GM12878 (cell line): ENCODE data around the gene NDUFV3. TPM values are rescaled to one million over a fixed set of nuclear protein-coding genes. Genes with fewer than 3 reads are reported as not detected.
"Not testable (repeated sequence)": the region's sequence is repeated elsewhere in the genome, so short reads cannot be mapped to it uniquely, and the experiment has no call there.

Source experiments
- ATAC-seq: fragments of 200-7000 bp; cut with Tn5 transposase; 3 replicates; pipeline ENCODE4 v1.9.1; 2020; ENCODE audit warnings: mild to moderate bottlenecking, moderate library complexity
- BruUV-seq: library from RNA; stranded (reverse); fragments of 400-500 nt; replicated peaks from 2 replicates; lab custom pipeline; 2021; lab: Mats Ljungman, UMichigan
- CTCF ChIA-PET: fragments of 300-600 bp; sonication (Branson Sonifier 250); formaldehyde crosslinking; extraction: SDS; loops from one replicate; lab custom pipeline; 2021; ENCODE audit warnings: inconsistent platforms; lab: Yijun Ruan, JAX
- POLR2A ChIA-PET: fragments of 350-600 bp; formaldehyde crosslinking; extraction: SDS; loops from one replicate; lab custom pipeline; 2021; ENCODE audit warnings: inconsistent platforms; lab: Charles Lee
- RAD21 ChIA-PET: fragments of 300-600 bp; sonication (Branson Sonifier 250); formaldehyde crosslinking; loops from one replicate; lab custom pipeline; 2023; ENCODE audit warnings: antibody characterized with exemption; ENCODE audit not compliant: unreplicated experiment; lab: Charles Lee
- SMC1A ChIA-PET: fragments of 300-600 bp; sonication (Branson Sonifier 250); formaldehyde crosslinking; loops from one replicate; lab custom pipeline; 2023; ENCODE audit not compliant: unreplicated experiment, uncharacterized antibody; lab: Charles Lee
- DNase-seq: peaks from one replicate; pipeline ENCODE4 v3.0.0-alpha.2; 2011; ENCODE audit warnings: low read depth, low spot score
- FAIRE-seq: peaks from 3 replicates; lab custom pipeline; 2011; peaks lifted over from hg19 to GRCh38; lab: Jason Lieb, UNC
- H2AFZ ChIP-seq: 2 replicates; pipeline ENCODE4 v1.6.0; 2011; ENCODE audit warnings: low read depth, low read length, control low read depth; ENCODE audit not compliant: control insufficient read depth
- H3K27ac ChIP-seq: 2 replicates; pipeline ENCODE4 v1.5.1; 2011; ENCODE audit warnings: control low read depth; ENCODE audit not compliant: control insufficient read depth, insufficient read depth
- H3K27me3 ChIP-seq, 2 experiments: replicated peaks in 1 of 2; 2 replicates each; pipeline versions ENCODE4 v1.6.0 to v1.6.1; 2011; ENCODE audit warnings: low read length in 1 of 2; ENCODE audit not compliant: control insufficient read depth in 2 of 2, insufficient read depth in 2 of 2
- H3K36me3 ChIP-seq, 2 experiments: 2 replicates each; pipeline ENCODE4 v1.5.1; 2011; ENCODE audit warnings: low read length in 1 of 2; ENCODE audit not compliant: control insufficient read depth in 2 of 2, insufficient read depth in 2 of 2
- H3K4me1 ChIP-seq: 2 replicates; pipeline ENCODE4 v1.6.1; 2011; ENCODE audit warnings: mild to moderate bottlenecking, low read length, moderate library complexity, mixed read lengths; ENCODE audit not compliant: control insufficient read depth, insufficient read depth
- H3K4me2 ChIP-seq: 2 replicates; pipeline ENCODE4 v1.6.0; 2011; ENCODE audit warnings: control low read depth; ENCODE audit not compliant: control insufficient read depth, insufficient read depth
- H3K4me3 ChIP-seq: fragments of 200-600 bp; sonication (generic); 2 replicates; pipeline ENCODE4 v1.5.1; 2016
- H3K79me2 ChIP-seq: 2 replicates; pipeline ENCODE4 v1.6.0; 2011; ENCODE audit warnings: low read length; ENCODE audit not compliant: control insufficient read depth, insufficient read depth
- H3K9ac ChIP-seq: 2 replicates; pipeline ENCODE4 v1.8.0; 2011; ENCODE audit warnings: low read length, control low read depth, mixed read lengths; ENCODE audit not compliant: control insufficient read depth, insufficient read depth
- H3K9me3 ChIP-seq: replicated peaks from 3 replicates; pipeline ENCODE4 v1.5.1; 2011; ENCODE audit warnings: mild to moderate bottlenecking, low read length; ENCODE audit not compliant: control insufficient read depth, insufficient read depth
- H4K20me1 ChIP-seq: 2 replicates; pipeline ENCODE4 v1.6.0; 2011; ENCODE audit not compliant: control insufficient read depth, insufficient read depth
- FOXK2 ChIP-seq: fragments of 450-650 bp; IDR thresholded peaks from 2 replicates; pipeline ENCODE4 v1.6.1; 2017; ENCODE audit warnings: mild to moderate bottlenecking, moderate library complexity
- MEF2B ChIP-seq: fragments of 450-650 bp; IDR thresholded peaks from 2 replicates; pipeline ENCODE4 v1.6.1; 2018; ENCODE audit warnings: mild to moderate bottlenecking, moderate library complexity; ENCODE audit not compliant: partially characterized antibody, poor library complexity, severe bottlenecking
- ZNF622 ChIP-seq: fragments of 450-650 bp; IDR thresholded peaks from 2 replicates; pipeline ENCODE4 v1.6.1; 2017; ENCODE audit warnings: mild to moderate bottlenecking, inconsistent platforms
- WGBS: methylation state at CpG from one replicate; pipeline ENCODE4 v1.1.6; 2016; ENCODE audit warnings: low lambda C conversion rate; ENCODE audit not compliant: insufficient replicate concordance, insufficient coverage; ENCODE audit errors: missing lambda C conversion rate; 5-methylcytosine and 5-hydroxymethylcytosine counted together
- in situ Hi-C: fragments of 300-500 bp; cut with MboI; formaldehyde crosslinking; loops from 9 replicates; pipeline ENCODE4 v1.14.3; 2018; ENCODE audit warnings: mixed read lengths
- intact Hi-C: fragments of 100-400 bp; cut with micrococcal nuclease; formaldehyde crosslinking; loops from one replicate; pipeline ENCODE4 v1.14.2; 2022; ENCODE audit not compliant: unreplicated experiment
- polyA plus RNA-seq, 11 experiments: library from polyadenylated mRNA; depleted of rRNA in 4 of 11; unstranded in 6 of 11; stranded (reverse) in 5 of 11; fragments of >200 nt; fragmentation: Nextera tagmentation in 4 of 11; fragmentation: Illumina TruSeq in 1 of 11; extraction: Ambion mirVana in 4 of 11; extraction: Trizol in 1 of 11; gene quantifications; 1 replicate in 1 of 11; 2 replicates in 10 of 11; pipeline versions ENCODE4 v1.2.1 to v1.2.3, GENCODE V29; 2011 to 2016; ENCODE audit warnings: inconsistent platforms in 2 of 11, missing spikeins in 2 of 11, low read depth in 1 of 11
- total RNA-seq, 4 experiments: library from RNA; depleted of rRNA in 3 of 4; stranded (reverse); fragments of >200 nt in 3 of 4; fragmentation: Illumina TruSeq in 1 of 4; extraction: Trizol in 1 of 4; gene quantifications; 2 replicates each; pipeline versions ENCODE4 v1.2.1 to v1.2.3, GENCODE V29; 2013 to 2021
- TF ChIP-seq, protein P1 (sequence below): fragments of 450-650 bp; formaldehyde crosslinking; IDR thresholded peaks from 2 replicates; pipeline ENCODE4 v1.5.0; 2022; ENCODE audit warnings: mild to moderate bottlenecking, missing genetic modification characterization
- TF ChIP-seq, protein P2 (sequence below): IDR thresholded peaks from 2 replicates; pipeline ENCODE4 v1.6.1; 2012; ENCODE audit warnings: improper control_type of control experiment, low read depth, low read length; ENCODE audit not compliant: insufficient replicate concordance

NDUFV3 gene
- total and polyA plus RNA-seq, 10 of the 15 experiments (the other 5 are each of a cell fraction or from before 2014, with no cell fraction given), result 7.0 to 44.7 (median 29.9) TPM

DNA sequence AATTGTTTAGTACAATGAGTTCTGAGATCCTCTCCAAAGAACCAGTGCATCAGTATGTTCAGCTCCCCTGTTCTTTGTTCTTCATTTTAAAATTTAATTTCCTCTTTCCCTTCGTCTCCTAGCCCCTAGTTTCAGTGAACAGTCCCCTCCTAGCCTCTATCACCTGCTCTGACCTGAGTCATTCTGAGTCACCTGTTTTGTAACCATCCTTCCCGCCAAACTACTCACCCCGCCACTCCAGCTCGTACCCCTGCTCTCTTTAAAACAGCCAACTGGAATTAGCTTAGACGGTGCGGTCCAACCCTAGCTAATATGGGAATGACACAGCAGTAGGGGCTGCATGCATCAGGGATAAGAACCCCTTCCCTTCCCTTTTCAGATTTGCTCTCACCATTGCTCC lies 49.1 kb downstream of the NDUFV3 start (continued):
- TF ChIP-seq, protein P1, sequence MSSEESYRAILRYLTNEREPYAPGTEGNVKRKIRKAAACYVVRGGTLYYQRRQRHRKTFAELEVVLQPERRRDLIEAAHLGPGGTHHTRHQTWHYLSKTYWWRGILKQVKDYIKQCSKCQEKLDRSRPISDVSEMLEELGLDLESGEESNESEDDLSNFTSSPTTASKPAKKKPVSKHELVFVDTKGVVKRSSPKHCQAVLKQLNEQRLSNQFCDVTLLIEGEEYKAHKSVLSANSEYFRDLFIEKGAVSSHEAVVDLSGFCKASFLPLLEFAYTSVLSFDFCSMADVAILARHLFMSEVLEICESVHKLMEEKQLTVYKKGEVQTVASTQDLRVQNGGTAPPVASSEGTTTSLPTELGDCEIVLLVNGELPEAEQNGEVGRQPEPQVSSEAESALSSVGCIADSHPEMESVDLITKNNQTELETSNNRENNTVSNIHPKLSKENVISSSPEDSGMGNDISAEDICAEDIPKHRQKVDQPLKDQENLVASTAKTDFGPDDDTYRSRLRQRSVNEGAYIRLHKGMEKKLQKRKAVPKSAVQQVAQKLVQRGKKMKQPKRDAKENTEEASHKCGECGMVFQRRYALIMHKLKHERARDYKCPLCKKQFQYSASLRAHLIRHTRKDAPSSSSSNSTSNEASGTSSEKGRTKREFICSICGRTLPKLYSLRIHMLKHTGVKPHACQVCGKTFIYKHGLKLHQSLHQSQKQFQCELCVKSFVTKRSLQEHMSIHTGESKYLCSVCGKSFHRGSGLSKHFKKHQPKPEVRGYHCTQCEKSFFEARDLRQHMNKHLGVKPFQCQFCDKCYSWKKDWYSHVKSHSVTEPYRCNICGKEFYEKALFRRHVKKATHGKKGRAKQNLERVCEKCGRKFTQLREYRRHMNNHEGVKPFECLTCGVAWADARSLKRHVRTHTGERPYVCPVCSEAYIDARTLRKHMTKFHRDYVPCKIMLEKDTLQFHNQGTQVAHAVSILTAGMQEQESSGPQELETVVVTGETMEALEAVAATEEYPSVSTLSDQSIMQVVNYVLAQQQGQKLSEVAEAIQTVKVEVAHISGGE (CRISPR knock-in tag), result no peak
- TF ChIP-seq ZNF622, result no peak
- TF ChIP-seq FOXK2, result no peak
- TF ChIP-seq MEF2B, result no peak
- TF ChIP-seq, protein P2, sequence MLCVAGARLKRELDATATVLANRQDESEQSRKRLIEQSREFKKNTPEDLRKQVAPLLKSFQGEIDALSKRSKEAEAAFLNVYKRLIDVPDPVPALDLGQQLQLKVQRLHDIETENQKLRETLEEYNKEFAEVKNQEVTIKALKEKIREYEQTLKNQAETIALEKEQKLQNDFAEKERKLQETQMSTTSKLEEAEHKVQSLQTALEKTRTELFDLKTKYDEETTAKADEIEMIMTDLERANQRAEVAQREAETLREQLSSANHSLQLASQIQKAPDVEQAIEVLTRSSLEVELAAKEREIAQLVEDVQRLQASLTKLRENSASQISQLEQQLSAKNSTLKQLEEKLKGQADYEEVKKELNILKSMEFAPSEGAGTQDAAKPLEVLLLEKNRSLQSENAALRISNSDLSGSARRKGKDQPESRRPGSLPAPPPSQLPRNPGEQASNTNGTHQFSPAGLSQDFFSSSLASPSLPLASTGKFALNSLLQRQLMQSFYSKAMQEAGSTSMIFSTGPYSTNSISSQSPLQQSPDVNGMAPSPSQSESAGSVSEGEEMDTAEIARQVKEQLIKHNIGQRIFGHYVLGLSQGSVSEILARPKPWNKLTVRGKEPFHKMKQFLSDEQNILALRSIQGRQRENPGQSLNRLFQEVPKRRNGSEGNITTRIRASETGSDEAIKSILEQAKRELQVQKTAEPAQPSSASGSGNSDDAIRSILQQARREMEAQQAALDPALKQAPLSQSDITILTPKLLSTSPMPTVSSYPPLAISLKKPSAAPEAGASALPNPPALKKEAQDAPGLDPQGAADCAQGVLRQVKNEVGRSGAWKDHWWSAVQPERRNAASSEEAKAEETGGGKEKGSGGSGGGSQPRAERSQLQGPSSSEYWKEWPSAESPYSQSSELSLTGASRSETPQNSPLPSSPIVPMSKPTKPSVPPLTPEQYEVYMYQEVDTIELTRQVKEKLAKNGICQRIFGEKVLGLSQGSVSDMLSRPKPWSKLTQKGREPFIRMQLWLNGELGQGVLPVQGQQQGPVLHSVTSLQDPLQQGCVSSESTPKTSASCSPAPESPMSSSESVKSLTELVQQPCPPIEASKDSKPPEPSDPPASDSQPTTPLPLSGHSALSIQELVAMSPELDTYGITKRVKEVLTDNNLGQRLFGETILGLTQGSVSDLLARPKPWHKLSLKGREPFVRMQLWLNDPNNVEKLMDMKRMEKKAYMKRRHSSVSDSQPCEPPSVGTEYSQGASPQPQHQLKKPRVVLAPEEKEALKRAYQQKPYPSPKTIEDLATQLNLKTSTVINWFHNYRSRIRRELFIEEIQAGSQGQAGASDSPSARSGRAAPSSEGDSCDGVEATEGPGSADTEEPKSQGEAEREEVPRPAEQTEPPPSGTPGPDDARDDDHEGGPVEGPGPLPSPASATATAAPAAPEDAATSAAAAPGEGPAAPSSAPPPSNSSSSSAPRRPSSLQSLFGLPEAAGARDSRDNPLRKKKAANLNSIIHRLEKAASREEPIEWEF, result no peak

DNA sequence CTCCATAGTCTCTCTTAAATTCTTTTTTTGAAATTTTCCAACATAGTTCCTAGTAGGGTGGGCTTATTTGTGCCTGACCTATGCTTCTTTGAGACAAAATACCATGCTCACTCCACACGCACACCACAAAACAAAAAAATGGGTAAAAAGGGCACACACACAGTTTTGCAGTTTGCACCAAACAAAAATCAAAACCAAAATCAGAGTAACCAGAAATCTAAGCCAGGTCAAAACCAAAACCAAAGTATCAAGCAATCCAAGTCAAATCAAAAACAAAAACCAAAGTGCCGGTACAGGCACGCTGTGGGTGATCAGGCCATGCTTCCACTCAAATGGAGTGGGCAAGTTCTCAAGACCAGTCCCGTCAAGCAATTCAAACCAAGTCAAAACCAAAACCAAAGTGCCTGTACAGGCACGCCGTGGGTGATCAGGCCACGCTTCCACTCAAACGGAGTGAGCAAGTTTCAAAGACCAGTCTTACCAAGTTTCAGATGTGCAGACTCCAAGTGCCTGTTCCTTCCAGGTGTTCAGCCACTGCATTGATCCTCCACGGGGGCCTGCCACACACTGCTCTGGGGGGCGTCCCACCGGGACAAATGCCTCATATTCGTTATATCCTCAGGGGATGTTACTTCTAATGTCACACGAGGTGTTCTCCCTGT lies 56.1 kb downstream of the NDUFV3 start:
- DNase-seq, in situ Hi-C loops, H3K79me2 ChIP-seq, FAIRE-seq, intact Hi-C loops, CTCF ChIA-PET, BruUV-seq, H3K4me1 ChIP-seq, POLR2A ChIA-PET, SMC1A ChIA-PET, H3K9me3 ChIP-seq, ATAC-seq, H3K27me3 ChIP-seq, H3K4me3 ChIP-seq, H3K27ac ChIP-seq, H4K20me1 ChIP-seq, H3K36me3 ChIP-seq, RAD21 ChIA-PET, H2AFZ ChIP-seq, H3K4me2 ChIP-seq, H3K9ac ChIP-seq: not testable (repeated sequence)
- WGBS, result 31% methylated on average over 13 of the region's 13 CpGs
